ENCODE data around the gene LSM2.

Gene LSM2

DNA sequence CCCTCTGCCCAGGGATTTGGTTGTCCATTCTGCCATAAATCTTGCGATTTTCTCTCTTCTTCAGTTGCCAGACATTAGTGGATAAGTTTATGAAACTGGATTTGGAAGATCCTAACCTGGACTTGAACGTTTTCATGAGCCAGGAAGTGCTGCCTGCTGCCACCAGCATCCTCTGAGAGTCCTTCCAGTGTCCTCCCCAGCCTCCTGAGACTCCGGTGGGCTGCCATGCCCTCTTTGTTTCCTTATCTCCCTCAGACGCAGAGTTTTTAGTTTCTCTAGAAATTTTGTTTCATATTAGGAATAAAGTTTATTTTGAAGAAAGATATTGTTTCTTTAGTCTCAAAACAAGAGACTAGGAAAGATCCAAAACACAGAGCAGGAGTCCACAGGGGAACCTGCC is 44.4 kb downstream of the LSM2 start, which contains the start of gene SAPCD1:
SAPCD1 (plus strand) TSS at position 301 of the 400 bp plus-strand sequence. CDS start 399 bp downstream, outside the sequence.
- FAIRE-seq (no peak), DNase-seq (ENCODE audit: insufficient read length, low spot score) (no peak)

- FAIRE-seq (no peak), DNase-seq (ENCODE audit: insufficient read length, low spot score) (no peak)
Measured at GRCh38 chr6:31761343-31761742, 45.4 kb downstream of the LSM2 start.

DNA sequence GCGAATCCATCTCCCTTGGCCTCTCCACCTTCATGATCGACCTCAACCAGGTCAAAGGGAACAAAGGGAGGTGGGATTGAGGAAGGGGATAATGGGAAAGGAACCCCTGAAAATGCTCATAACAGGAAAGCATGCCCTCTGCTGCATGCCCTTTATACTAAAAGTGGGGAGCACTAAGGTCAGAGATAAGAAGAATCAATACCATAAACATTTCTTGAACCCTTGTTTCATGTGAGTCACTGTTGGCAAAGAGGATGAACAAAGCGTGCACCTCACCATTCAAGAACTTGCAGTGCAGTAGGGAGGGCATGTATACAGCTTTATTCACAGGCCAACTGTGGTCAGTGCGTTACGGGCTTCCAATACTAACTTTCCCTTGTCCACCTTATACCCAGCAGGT is 46.0 kb downstream of the LSM2 start:
- FAIRE-seq, result no peak
- no peak for DNase-seq (ENCODE audit: insufficient read length, low spot score)

- FAIRE-seq (no peak), DNase-seq (ENCODE audit: insufficient read length, low spot score) (no peak)
Measured at GRCh38 chr6:31758281-31758680, 48.5 kb downstream of the LSM2 start.

GRCh38 chr6:31752739-31753319 is 53.9 kb downstream of the LSM2 start:
- FAIRE-seq (no peak), DNase-seq (ENCODE audit: insufficient read length, low spot score) (no peak)

DNA sequence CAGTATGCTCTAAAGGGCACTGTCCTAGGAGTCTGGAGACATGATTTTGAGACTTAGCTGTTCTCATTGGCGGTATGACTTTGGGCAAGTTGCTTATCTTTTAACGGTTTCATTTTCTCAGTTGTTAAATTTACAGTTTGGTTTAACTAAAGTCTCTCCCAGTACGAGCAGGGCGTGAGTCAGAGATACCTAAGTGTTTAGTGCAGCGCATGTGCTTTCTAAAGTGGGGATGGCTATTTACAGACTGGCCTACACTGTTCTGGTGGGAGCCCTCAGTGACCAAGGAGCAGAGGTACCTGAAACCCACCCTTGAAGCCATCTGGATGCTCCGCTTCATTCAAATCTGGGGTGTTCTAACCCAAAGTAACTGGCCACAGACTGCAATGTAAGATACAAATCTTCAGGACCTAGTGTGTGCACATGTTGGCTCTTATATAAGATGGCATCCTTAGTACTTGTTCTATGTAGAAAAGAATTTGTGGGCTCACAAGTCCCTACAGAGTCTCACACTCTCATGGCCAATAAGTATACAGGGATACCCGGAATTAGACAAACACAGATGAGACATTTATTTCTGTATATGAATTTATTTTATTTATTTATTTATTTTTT is 56.2 kb downstream of the LSM2 start:
- no peak for DNase-seq (ENCODE audit: insufficient read length, low spot score)
- no peak for FAIRE-seq

DNA sequence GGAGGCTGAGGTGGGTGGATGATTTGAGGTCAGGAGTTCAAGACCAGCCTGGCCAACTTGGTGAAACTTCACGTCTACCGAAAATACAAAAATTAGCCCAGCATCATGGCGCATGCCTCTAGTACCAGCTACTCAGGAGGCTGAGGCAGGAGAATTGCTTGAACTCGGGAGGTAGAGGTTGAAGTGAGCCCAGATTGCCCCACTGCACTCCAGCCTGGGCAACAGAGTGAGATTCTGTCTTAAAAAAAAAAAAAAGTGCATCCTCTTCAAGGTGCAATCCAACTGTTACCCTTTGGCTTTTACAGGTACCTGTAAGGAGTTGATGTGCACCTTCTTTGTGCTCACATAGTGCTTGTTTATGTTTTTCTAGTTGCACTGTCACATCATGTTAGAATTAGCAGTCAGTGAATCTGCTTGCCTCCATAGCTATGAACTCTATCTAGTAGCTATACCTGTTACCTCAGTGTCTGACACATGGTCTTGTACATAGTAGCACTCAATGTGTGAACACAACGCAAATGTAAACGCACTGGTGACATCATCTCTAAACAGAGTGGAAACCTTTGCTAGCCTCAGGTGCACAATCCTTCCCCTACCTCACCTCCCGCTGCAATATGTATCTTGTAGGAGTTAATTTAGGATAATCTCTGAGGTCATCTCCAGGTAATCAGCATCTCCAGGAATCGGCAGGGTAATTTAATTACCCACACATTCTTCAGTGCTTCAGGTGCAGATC is 57.3 kb downstream of the LSM2 start:
- DNase-seq (ENCODE audit: insufficient read length, low spot score) (no peak), FAIRE-seq (no peak)
